GM12878 (cell line): ENCODE measurements around the gene SHC1. TPM values are rescaled to one million over a fixed set of nuclear protein-coding genes. Genes with fewer than 3 reads are reported as not detected.

Experiments
- polyA plus RNA-seq, 11 experiments: library from polyadenylated mRNA; depleted of rRNA in 4 of 11; unstranded in 6 of 11; stranded (reverse) in 5 of 11; fragments of >200 nt; fragmentation: Nextera tagmentation in 4 of 11; fragmentation: Illumina TruSeq in 1 of 11; extraction: Ambion mirVana in 4 of 11; extraction: Trizol in 1 of 11; gene quantifications; 1 replicate in 1 of 11; 2 replicates in 10 of 11; pipeline versions ENCODE4 v1.2.1 to v1.2.3, GENCODE V29; 2011 to 2016; ENCODE audit warnings: inconsistent platforms in 2 of 11, missing spikeins in 2 of 11, low read depth in 1 of 11
- total RNA-seq, 4 experiments: library from RNA; depleted of rRNA in 3 of 4; stranded (reverse); fragments of >200 nt in 3 of 4; fragmentation: Illumina TruSeq in 1 of 4; extraction: Trizol in 1 of 4; gene quantifications; 2 replicates each; pipeline versions ENCODE4 v1.2.1 to v1.2.3, GENCODE V29; 2013 to 2021
- TF ChIP-seq, protein P1 (sequence below): fragments of 450-650 bp; IDR thresholded peaks from 2 replicates; pipeline ENCODE4 v1.6.1; 2017; ENCODE audit warnings: mild to moderate bottlenecking, moderate library complexity
- TF ChIP-seq, protein P2 (sequence below), 3 experiments: IDR thresholded peaks in 2 of 3; conservative IDR thresholded peaks in 1 of 3; 2 replicates each; pipeline ENCODE4 v1.5.1; 2011; ENCODE audit warnings: low read depth in 3 of 3, low read length in 3 of 3, mild to moderate bottlenecking in 3 of 3, control low read depth in 2 of 3, moderate library complexity in 2 of 3, inconsistent platforms in 1 of 3, mixed read lengths in 1 of 3; ENCODE audit not compliant: control insufficient read depth in 2 of 3, insufficient read depth in 1 of 3; ENCODE audit errors: extremely low read depth in 1 of 3

SHC1 gene
- total and polyA plus RNA-seq, 10 of the 15 experiments (the other 5 are each of a cell fraction or from before 2014, with no cell fraction given), result 2.6 to 49.3 (median 25.2) TPM

DNA sequence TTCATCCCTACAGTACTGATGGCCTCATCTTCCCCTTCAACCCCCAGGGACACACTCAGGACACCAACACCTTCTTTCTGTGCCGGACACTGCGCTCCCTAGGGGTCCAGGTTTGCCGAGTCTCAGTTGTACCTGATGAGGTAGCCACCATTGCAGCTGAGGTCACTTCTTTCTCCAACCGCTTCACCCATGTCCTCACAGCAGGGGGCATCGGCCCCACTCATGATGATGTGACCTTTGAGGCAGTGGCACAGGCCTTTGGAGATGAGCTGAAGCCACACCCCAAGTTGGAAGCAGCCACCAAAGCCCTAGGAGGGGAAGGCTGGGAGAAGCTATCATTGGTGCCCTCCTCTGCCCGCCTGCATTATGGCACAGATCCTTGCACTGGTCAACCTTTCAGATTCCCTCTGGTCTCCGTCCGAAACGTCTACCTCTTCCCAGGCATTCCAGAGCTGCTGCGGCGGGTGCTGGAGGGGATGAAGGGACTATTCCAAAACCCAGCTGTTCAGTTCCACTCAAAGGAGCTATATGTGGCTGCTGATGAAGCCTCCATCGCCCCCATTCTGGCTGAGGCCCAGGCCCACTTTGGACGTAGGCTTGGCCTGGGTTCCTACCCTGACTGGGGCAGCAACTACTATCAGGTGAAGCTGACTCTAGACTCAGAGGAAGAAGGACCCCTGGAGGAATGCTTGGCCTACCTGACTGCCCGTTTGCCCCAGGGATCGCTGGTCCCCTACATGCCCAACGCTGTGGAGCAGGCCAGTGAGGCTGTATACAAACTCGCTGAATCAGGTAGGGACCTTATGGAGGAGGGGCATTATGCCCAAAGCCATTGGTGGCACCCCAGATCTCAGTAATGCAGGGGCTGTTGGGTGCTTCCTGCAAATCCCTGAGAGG is 17.8 kb upstream of the SHC1 start (continued):
- TF ChIP-seq, protein P1, sequence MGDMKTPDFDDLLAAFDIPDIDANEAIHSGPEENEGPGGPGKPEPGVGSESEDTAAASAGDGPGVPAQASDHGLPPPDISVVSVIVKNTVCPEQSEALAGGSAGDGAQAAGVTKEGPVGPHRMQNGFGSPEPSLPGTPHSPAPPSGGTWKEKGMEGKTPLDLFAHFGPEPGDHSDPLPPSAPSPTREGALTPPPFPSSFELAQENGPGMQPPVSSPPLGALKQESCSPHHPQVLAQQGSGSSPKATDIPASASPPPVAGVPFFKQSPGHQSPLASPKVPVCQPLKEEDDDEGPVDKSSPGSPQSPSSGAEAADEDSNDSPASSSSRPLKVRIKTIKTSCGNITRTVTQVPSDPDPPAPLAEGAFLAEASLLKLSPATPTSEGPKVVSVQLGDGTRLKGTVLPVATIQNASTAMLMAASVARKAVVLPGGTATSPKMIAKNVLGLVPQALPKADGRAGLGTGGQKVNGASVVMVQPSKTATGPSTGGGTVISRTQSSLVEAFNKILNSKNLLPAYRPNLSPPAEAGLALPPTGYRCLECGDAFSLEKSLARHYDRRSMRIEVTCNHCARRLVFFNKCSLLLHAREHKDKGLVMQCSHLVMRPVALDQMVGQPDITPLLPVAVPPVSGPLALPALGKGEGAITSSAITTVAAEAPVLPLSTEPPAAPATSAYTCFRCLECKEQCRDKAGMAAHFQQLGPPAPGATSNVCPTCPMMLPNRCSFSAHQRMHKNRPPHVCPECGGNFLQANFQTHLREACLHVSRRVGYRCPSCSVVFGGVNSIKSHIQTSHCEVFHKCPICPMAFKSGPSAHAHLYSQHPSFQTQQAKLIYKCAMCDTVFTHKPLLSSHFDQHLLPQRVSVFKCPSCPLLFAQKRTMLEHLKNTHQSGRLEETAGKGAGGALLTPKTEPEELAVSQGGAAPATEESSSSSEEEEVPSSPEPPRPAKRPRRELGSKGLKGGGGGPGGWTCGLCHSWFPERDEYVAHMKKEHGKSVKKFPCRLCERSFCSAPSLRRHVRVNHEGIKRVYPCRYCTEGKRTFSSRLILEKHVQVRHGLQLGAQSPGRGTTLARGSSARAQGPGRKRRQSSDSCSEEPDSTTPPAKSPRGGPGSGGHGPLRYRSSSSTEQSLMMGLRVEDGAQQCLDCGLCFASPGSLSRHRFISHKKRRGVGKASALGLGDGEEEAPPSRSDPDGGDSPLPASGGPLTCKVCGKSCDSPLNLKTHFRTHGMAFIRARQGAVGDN, result no peak
- TF ChIP-seq, protein P2, sequence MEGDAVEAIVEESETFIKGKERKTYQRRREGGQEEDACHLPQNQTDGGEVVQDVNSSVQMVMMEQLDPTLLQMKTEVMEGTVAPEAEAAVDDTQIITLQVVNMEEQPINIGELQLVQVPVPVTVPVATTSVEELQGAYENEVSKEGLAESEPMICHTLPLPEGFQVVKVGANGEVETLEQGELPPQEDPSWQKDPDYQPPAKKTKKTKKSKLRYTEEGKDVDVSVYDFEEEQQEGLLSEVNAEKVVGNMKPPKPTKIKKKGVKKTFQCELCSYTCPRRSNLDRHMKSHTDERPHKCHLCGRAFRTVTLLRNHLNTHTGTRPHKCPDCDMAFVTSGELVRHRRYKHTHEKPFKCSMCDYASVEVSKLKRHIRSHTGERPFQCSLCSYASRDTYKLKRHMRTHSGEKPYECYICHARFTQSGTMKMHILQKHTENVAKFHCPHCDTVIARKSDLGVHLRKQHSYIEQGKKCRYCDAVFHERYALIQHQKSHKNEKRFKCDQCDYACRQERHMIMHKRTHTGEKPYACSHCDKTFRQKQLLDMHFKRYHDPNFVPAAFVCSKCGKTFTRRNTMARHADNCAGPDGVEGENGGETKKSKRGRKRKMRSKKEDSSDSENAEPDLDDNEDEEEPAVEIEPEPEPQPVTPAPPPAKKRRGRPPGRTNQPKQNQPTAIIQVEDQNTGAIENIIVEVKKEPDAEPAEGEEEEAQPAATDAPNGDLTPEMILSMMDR (IDR thresholded peaks at IDR 0.05 in 2 of 3, conservative IDR thresholded peaks at IDR 0.05 in 1 of 3; ENCODE audit: control insufficient read depth in 2 of 3, extremely low read depth in 1 of 3, insufficient read depth in 1 of 3, low read depth in 3 of 3, low read length in 3 of 3), result peak in 2 of 3 experiments; percentile 16 to 34; a peak in 2 of 6 replicates
- TF ChIP-seq, all 136 proteins: peak for 2
